GM12892 (cell line): ENCODE results near the gene FAF1.

Source experiments
- POLR2A ChIP-seq: IDR thresholded peaks from 2 replicates; pipeline ENCODE4 v1.6.1; 2011; ENCODE audit warnings: low read depth, low read length, control low read depth
- POLR2AphosphoS5 ChIP-seq: IDR thresholded peaks from 2 replicates; pipeline ENCODE4 v1.6.1; 2011; ENCODE audit warnings: low read depth, low read length, control low read depth
- TAF1 ChIP-seq: IDR thresholded peaks from 2 replicates; pipeline ENCODE4 v1.6.1; 2011; ENCODE audit warnings: low read depth, mild to moderate bottlenecking, control low read depth, low read length, borderline replicate concordance

DNA sequence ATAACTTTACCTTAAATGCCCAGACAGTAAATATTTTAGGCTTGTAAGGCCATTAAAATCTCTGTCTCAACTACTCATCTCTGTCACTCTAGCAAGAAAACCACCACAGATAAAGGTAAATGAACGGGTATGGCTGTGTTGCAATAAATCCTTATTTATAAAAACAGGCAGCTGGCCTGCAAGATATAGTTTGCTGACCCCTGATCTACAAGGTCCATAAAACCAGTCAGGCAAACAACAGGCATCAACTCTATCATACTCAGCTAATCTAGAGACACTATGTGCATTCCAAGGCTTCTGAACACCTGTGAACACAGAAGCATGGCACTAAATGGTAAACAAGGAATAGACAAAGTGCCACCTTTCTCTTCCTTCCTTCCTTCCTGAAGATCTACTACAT lies 9.7 kb downstream of the FAF1 start:
- TF ChIP-seq POLR2AphosphoS5, result no peak
- TF ChIP-seq TAF1, result no peak
- TF ChIP-seq POLR2A, result no peak
